K562 (cell line): ENCODE results near the gene PSMD8. TPM values are rescaled to one million over a fixed set of nuclear protein-coding genes. Genes with fewer than 3 reads are reported as not detected.

Experiments
- ATAC-seq: fragments of 200-7000 bp; cut with Tn5 transposase; 3 replicates; pipeline ENCODE4 v1.9.1; 2020; ENCODE audit warnings: moderate library complexity
- BruUV-seq: library from RNA; stranded (reverse); fragments of 400-500 nt; replicated peaks from 2 replicates; lab custom pipeline; 2021; lab: Mats Ljungman, UMichigan
- CTCF ChIA-PET: fragments of 300-600 bp; formaldehyde crosslinking; extraction: SDS; loops from one replicate; lab custom pipeline; 2021; ENCODE audit warnings: low intra/inter-chr PET ratio; lab: Yijun Ruan, JAX
- POLR2A ChIA-PET: fragments of 300-600, 350-650 bp; sonication (Branson Sonifier 250); formaldehyde crosslinking; extraction: SDS; loops from one replicate; lab custom pipeline; 2021; ENCODE audit warnings: antibody characterized with exemption, inconsistent platforms; lab: Yijun Ruan, JAX
- DNase-seq, 4 experiments: peaks; one replicate each; pipeline versions ENCODE4 v3.0.0 to v3.0.0-alpha.2; 2011 to 2018; ENCODE audit warnings: low spot score in 3 of 4, mixed read lengths in 3 of 4; ENCODE audit errors: extremely low read depth in 1 of 4
- FAIRE-seq: peaks from 2 replicates; lab custom pipeline; 2011; peaks lifted over from hg19 to GRCh38; lab: Jason Lieb, UNC
- H2AFZ ChIP-seq: 2 replicates; pipeline ENCODE4 v1.6.0; 2011; ENCODE audit warnings: low read depth, low read length, control low read depth, inconsistent platforms
- H3K27ac ChIP-seq: fragments of 200-600 bp; 3 replicates; pipeline ENCODE4 v1.8.0; 2011; ENCODE audit warnings: low read depth, mild to moderate bottlenecking, control low read depth, inconsistent platforms, low read length, moderate library complexity, mixed read lengths; ENCODE audit errors: extremely low read depth
- H3K27me3 ChIP-seq, 2 experiments: fragments of 300-600 bp in 1 of 2; 2 replicates in 1 of 2; 3 replicates in 1 of 2; pipeline versions ENCODE4 v1.6.0 to v1.8.0; 2011; ENCODE audit warnings: inconsistent platforms in 2 of 2, low read length in 2 of 2, mild to moderate bottlenecking in 1 of 2, mixed read lengths in 1 of 2, moderate library complexity in 1 of 2; ENCODE audit not compliant: control insufficient read depth in 2 of 2, insufficient read depth in 2 of 2
- H3K36me3 ChIP-seq: fragments of 300-600 bp; 3 replicates; pipeline ENCODE4 v1.8.0; 2011; ENCODE audit warnings: mild to moderate bottlenecking, low read length, inconsistent platforms; ENCODE audit not compliant: control insufficient read depth, insufficient read depth
- H3K4me1 ChIP-seq, 2 experiments: fragments of 200-600 bp in 1 of 2; replicated peaks in 1 of 2; 2 replicates in 1 of 2; 3 replicates in 1 of 2; pipeline versions ENCODE4 v1.5.1 to v1.8.0; 2011; ENCODE audit warnings: inconsistent platforms in 2 of 2, low read length in 2 of 2, mild to moderate bottlenecking in 1 of 2, mixed read lengths in 1 of 2, moderate library complexity in 1 of 2; ENCODE audit not compliant: control insufficient read depth in 2 of 2, insufficient read depth in 2 of 2
- H3K4me2 ChIP-seq: 2 replicates; pipeline ENCODE4 v1.6.1; 2011; ENCODE audit warnings: low read length, control low read depth, inconsistent platforms, mixed read lengths; ENCODE audit not compliant: insufficient read depth
- H3K4me3 ChIP-seq: fragments of 200-600 bp; sonication (generic), shearing (Covaris generic); 2 replicates; pipeline ENCODE4 v1.5.1; 2016; ENCODE audit warnings: control low read depth, inconsistent platforms
- H3K79me2 ChIP-seq: fragments of 200-600 bp; 3 replicates; pipeline ENCODE4 v1.8.0; 2011; ENCODE audit warnings: low read length, inconsistent platforms; ENCODE audit not compliant: control insufficient read depth, insufficient read depth
- H3K9ac ChIP-seq, 2 experiments: 2 replicates each; pipeline versions ENCODE4 v1.6.0 to v1.6.1; 2011; ENCODE audit warnings: low read depth in 2 of 2, low read length in 2 of 2, control low read depth in 1 of 2, inconsistent platforms in 1 of 2, mild to moderate bottlenecking in 1 of 2, mixed read lengths in 1 of 2; ENCODE audit not compliant: insufficient read depth in 1 of 2
- H3K9me1 ChIP-seq: one replicate; pipeline ENCODE4 v1.6.0; 2011; ENCODE audit warnings: inconsistent platforms, mild to moderate bottlenecking, low read length, moderate library complexity; ENCODE audit not compliant: control insufficient read depth, insufficient read depth
- H3K9me3 ChIP-seq: replicated peaks from 2 replicates; pipeline ENCODE4 v1.5.1; 2011; ENCODE audit warnings: low read depth, low read length, inconsistent platforms; ENCODE audit not compliant: control insufficient read depth, insufficient read depth
- H4K20me1 ChIP-seq: replicated peaks from 2 replicates; pipeline ENCODE4 v1.6.1; 2011; ENCODE audit warnings: low read length, inconsistent platforms, mixed read lengths; ENCODE audit not compliant: control insufficient read depth, insufficient read depth
- ARID1B ChIP-seq: fragments of 450-650 bp; IDR thresholded peaks from 2 replicates; pipeline ENCODE4 v1.6.1; 2016; ENCODE audit warnings: antibody characterized with exemption, mild to moderate bottlenecking, inconsistent platforms
- CHD4 ChIP-seq: fragments of 200-600 bp; sonication (generic); IDR thresholded peaks from 3 replicates; pipeline ENCODE4 v1.6.1; 2012; ENCODE audit warnings: low read depth, mild to moderate bottlenecking, mixed read lengths, low read length, inconsistent platforms; ENCODE audit not compliant: insufficient read depth, insufficient replicate concordance, poor library complexity, severe bottlenecking
- KLF16 ChIP-seq: IDR thresholded peaks from 2 replicates; pipeline ENCODE4 v1.6.1; 2016; ENCODE audit warnings: antibody characterized with exemption
- MYC ChIP-seq, 2 experiments: fragments of 250-450 bp in 1 of 2; sonication (Bioruptor Pico) in 1 of 2; IDR thresholded peaks; 2 replicates each; pipeline versions ENCODE4 v1.5.1 to v1.6.1; 2012 to 2021; ENCODE audit warnings: low read depth in 2 of 2, borderline replicate concordance in 1 of 2, improper control_type of control experiment in 1 of 2, low read length in 1 of 2, mild to moderate bottlenecking in 1 of 2, moderate library complexity in 1 of 2
- NFYB ChIP-seq: IDR thresholded peaks from 2 replicates; pipeline ENCODE4 v1.6.1; 2011; ENCODE audit warnings: mild to moderate bottlenecking, moderate library complexity; ENCODE audit not compliant: insufficient read length; ENCODE audit errors: extremely low read depth
- PML ChIP-seq: IDR thresholded peaks from 2 replicates; pipeline ENCODE4 v1.6.1; 2012; ENCODE audit warnings: low read length, inconsistent platforms
- RCOR1 ChIP-seq, 2 experiments: IDR thresholded peaks; 2 replicates each; pipeline ENCODE4 v1.6.1; 2012; ENCODE audit warnings: low read depth in 2 of 2, low read length in 2 of 2, borderline replicate concordance in 1 of 2, improper control_type of control experiment in 1 of 2
- SOX6 ChIP-seq: fragments of 450-650 bp; IDR thresholded peaks from 2 replicates; pipeline ENCODE4 v1.6.1; 2014; ENCODE audit warnings: mild to moderate bottlenecking
- SREBF2 ChIP-seq: sonication (generic); formaldehyde crosslinking; IDR thresholded peaks from 2 replicates; pipeline ENCODE4 v1.4.0; 2020; ENCODE audit warnings: mild to moderate bottlenecking, missing genetic modification reagents
- TFAM ChIP-seq: fragments of 250-450 bp; sonication (Bioruptor Pico); conservative IDR thresholded peaks from 2 replicates; pipeline ENCODE4 v1.5.0; 2021; ENCODE audit warnings: mild to moderate bottlenecking, moderate library complexity
- ZC3H8 ChIP-seq: fragments of 450-650 bp; IDR thresholded peaks from 2 replicates; pipeline ENCODE4 v1.6.1; 2017
- ZNF121 ChIP-seq: sonication (generic); formaldehyde crosslinking; conservative IDR thresholded peaks from 2 replicates; pipeline ENCODE4 v1.8.0; 2022; ENCODE audit warnings: missing genetic modification reagents
- ZNF766 ChIP-seq: fragments of 200-800 bp; sonication (Bioruptor generic); conservative IDR thresholded peaks from 2 replicates; pipeline ENCODE4 v1.6.1; 2016; ENCODE audit warnings: missing genetic modification characterization, missing compliant biosample characterization
- ZNF77 ChIP-seq: fragments of 250-450 bp; sonication (Bioruptor Pico); IDR thresholded peaks from 2 replicates; pipeline ENCODE4 v1.5.0; 2020
- WGBS: fragments of 100-300 bp; shearing (Covaris generic); methylation state at CpG from one replicate; pipeline ENCODE4 v1.1.6; 2016; ENCODE audit warnings: low coverage, mixed read lengths; ENCODE audit not compliant: insufficient coverage; ENCODE audit errors: missing lambda C conversion rate; 5-methylcytosine and 5-hydroxymethylcytosine counted together
- in situ Hi-C: fragments of 300-500 bp; cut with MboI; formaldehyde crosslinking; loops from 4 replicates; pipeline ENCODE4 v1.15.0; 2018; ENCODE audit warnings: inconsistent platforms, mixed read lengths
- intact Hi-C: fragments of 100-400 bp; cut with micrococcal nuclease; formaldehyde crosslinking; loops from 2 replicates; pipeline ENCODE4 v1.14.2; 2022
- polyA plus RNA-seq, 8 experiments: library from polyadenylated mRNA; depleted of rRNA in 4 of 8; stranded (reverse) in 5 of 8; unstranded in 3 of 8; fragments of >200 nt; fragmentation: Nextera tagmentation in 2 of 8; fragmentation: Illumina TruSeq in 1 of 8; extraction: Ambion mirVana in 2 of 8; extraction: Trizol in 1 of 8; gene quantifications; 2 replicates each; pipeline versions ENCODE4 v1.2.1 to v1.2.3, GENCODE V29; 2011 to 2014; ENCODE audit warnings: inconsistent platforms in 1 of 8, missing spikeins in 1 of 8
- total RNA-seq, 7 experiments: library from RNA; depleted of rRNA in 6 of 7; stranded (reverse); fragments of >200 nt in 6 of 7; fragmentation: Illumina TruSeq in 2 of 7; extraction: Trizol in 2 of 7; gene quantifications; 2 replicates each; pipeline versions ENCODE4 v1.2.1 to v1.2.3, GENCODE V29; 2011 to 2021; ENCODE audit warnings: low replicate concordance in 1 of 7
- TF ChIP-seq, protein P1 (sequence below): sonication (generic); formaldehyde crosslinking; IDR thresholded peaks from 2 replicates; pipeline ENCODE4 v1.9.0; 2022; ENCODE audit warnings: mild to moderate bottlenecking, missing genetic modification reagents
- TF ChIP-seq, protein P2 (sequence below): fragments of 450-650 bp; formaldehyde crosslinking; IDR thresholded peaks from 2 replicates; pipeline ENCODE4 v1.4.0; 2022; ENCODE audit warnings: mild to moderate bottlenecking, moderate library complexity
- TF ChIP-seq, protein P3 (sequence below): fragments of 450-650 bp; formaldehyde crosslinking; IDR thresholded peaks from 2 replicates; pipeline ENCODE4 v1.4.0; 2020; ENCODE audit warnings: mild to moderate bottlenecking, moderate library complexity

Gene PSMD8
- total and polyA plus RNA-seq, 9 of the 15 experiments (the other 6 are each of a cell fraction or from before 2014, with no cell fraction given), result 130 to 583 (median 315) TPM

GRCh38 chr19:38430931-38431330 is 56.6 kb downstream of the PSMD8 start (continued):
- TF ChIP-seq ZNF121 (0 out of 2 replicates have a peak, but pooled peaks have one; percentile 14), NFYB (no peak), SREBF2 (no peak), ZC3H8 (no peak), TFAM (CRISPR knock-in tag) (no peak)

GRCh38 chr19:38433268-38433733 is 58.9 kb downstream of the PSMD8 start, which contains the start of gene RYR1:
RYR1 (plus strand) TSS chr19:38433691; CDS start chr19:38433830, 139 bp downstream.
- Histone ChIP-seq H3K4me1 (peaks cover 21 to 24% of the 10 kb centered on the region in 2 experiments), H3K9me3 (no peaks in the 10 kb centered on the region), H3K36me3 (no peaks in the 10 kb centered on the region), H3K4me2 (peak within 1 kb of the TSS; percentile 87), H2AFZ (peak within 1 kb of the TSS; percentile 98), H3K79me2 (0 out of 3 replicates have a peak, but pooled peaks cover 6% of the 10 kb centered on the region), H3K27ac (peak within 1 kb of the TSS; percentile 61), H4K20me1 (no peaks in the 10 kb centered on the region), H3K4me3 (peak within 1 kb of the TSS; percentile 32), H3K9ac (peak within 1 kb of the TSS; percentile 36 to 87), H3K27me3 (no peaks in the 10 kb centered on the region), H3K9me1 (no peaks in the 10 kb centered on the region)
- ChIA-PET CTCF (interaction anchor here (0.6 kb wide), 1 partner anchor 37 kb away, joined by 3 read pairs; no protein-coding TSS in a partner anchor), POLR2A (no interaction called here)
- no TSS peak for BruUV-seq
- ATAC-seq (peak; percentile 99), FAIRE-seq (peak; percentile 76), DNase-seq (peak; percentile 94 to 98 (median 96))
- intact Hi-C loops, result no loop called here
- WGBS, result under 1% methylated on average over 15 of the region's 20 CpGs
- in situ Hi-C loops, result no loop called here
- TF ChIP-seq, protein P1, sequence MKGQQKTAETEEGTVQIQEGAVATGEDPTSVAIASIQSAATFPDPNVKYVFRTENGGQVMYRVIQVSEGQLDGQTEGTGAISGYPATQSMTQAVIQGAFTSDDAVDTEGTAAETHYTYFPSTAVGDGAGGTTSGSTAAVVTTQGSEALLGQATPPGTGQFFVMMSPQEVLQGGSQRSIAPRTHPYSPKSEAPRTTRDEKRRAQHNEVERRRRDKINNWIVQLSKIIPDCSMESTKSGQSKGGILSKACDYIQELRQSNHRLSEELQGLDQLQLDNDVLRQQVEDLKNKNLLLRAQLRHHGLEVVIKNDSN (CRISPR knock-in tag), result 0 out of 2 replicates have a peak, but pooled peaks have one; percentile 12
- peak; percentile 61 for TF ChIP-seq NFYB
- TF ChIP-seq KLF16, result no peak
- no peak; the same call in 1 of the 2 replicates for TF ChIP-seq MYC (IDR thresholded peaks at IDR 0.05; ENCODE audit: low read depth, low read length)
- no peak for TF ChIP-seq MYC (CRISPR knock-in tag; IDR thresholded peaks at IDR 0.05; ENCODE audit: borderline replicate concordance, low read depth)
- no peak for TF ChIP-seq PML
- TF ChIP-seq, protein P2, sequence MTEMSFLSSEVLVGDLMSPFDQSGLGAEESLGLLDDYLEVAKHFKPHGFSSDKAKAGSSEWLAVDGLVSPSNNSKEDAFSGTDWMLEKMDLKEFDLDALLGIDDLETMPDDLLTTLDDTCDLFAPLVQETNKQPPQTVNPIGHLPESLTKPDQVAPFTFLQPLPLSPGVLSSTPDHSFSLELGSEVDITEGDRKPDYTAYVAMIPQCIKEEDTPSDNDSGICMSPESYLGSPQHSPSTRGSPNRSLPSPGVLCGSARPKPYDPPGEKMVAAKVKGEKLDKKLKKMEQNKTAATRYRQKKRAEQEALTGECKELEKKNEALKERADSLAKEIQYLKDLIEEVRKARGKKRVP (CRISPR knock-in tag), result no peak
- no peak for TF ChIP-seq SOX6
- TF ChIP-seq, protein P3, sequence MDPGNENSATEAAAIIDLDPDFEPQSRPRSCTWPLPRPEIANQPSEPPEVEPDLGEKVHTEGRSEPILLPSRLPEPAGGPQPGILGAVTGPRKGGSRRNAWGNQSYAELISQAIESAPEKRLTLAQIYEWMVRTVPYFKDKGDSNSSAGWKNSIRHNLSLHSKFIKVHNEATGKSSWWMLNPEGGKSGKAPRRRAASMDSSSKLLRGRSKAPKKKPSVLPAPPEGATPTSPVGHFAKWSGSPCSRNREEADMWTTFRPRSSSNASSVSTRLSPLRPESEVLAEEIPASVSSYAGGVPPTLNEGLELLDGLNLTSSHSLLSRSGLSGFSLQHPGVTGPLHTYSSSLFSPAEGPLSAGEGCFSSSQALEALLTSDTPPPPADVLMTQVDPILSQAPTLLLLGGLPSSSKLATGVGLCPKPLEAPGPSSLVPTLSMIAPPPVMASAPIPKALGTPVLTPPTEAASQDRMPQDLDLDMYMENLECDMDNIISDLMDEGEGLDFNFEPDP (CRISPR knock-in tag), result no peak
- TF ChIP-seq ARID1B, result no peak; the same call in 1 of the 2 replicates
- TF ChIP-seq ZNF77 (CRISPR knock-in tag), result no peak
- TF ChIP-seq RCOR1 (IDR thresholded peaks at IDR 0.05; ENCODE audit: borderline replicate concordance in 1 of 2, low read depth in 2 of 2, low read length in 2 of 2), result peak in 1 of 2 experiments; percentile 64; a peak in 1 of 4 replicates
- no peak for TF ChIP-seq ZNF766 (CRISPR knock-in tag)
- peak; percentile 75 for TF ChIP-seq CHD4
